Glutamatergic neuron (in vitro differentiated cells): ENCODE results near the gene OSBPL8. TPM values are rescaled to one million over a fixed set of nuclear protein-coding genes. Genes with fewer than 3 reads are reported as not detected.
A peak's percentile ranks its signal among the peaks of the same experiment; 100 is the strongest.

Source experiments
- DNase-seq: peaks from one replicate; pipeline ENCODE4 v3.0.0; 2022
- H3K27ac Mint-ChIP-seq: one replicate; pipeline ENCODE4 v1.8.0; 2020; ENCODE audit warnings: mild to moderate bottlenecking, mixed read lengths, inconsistent platforms; ENCODE audit not compliant: unreplicated experiment
- H3K27me3 Mint-ChIP-seq: one replicate; pipeline ENCODE4 v1.8.0; 2020; ENCODE audit warnings: mild to moderate bottlenecking, moderate library complexity, mixed read lengths, inconsistent platforms; ENCODE audit not compliant: unreplicated experiment
- H3K36me3 Mint-ChIP-seq: one replicate; pipeline ENCODE4 v1.8.0; 2020; ENCODE audit warnings: mild to moderate bottlenecking, mixed read lengths, inconsistent platforms; ENCODE audit not compliant: unreplicated experiment
- H3K4me1 Mint-ChIP-seq: one replicate; pipeline ENCODE4 v1.8.0; 2020; ENCODE audit warnings: mild to moderate bottlenecking, low read depth, mixed read lengths, inconsistent platforms; ENCODE audit not compliant: unreplicated experiment
- H3K4me3 Mint-ChIP-seq: one replicate; pipeline ENCODE4 v1.8.0; 2020; ENCODE audit warnings: mild to moderate bottlenecking, mixed read lengths, inconsistent platforms; ENCODE audit not compliant: unreplicated experiment
- H3K9me3 Mint-ChIP-seq: one replicate; pipeline ENCODE4 v1.8.0; 2020; ENCODE audit warnings: mild to moderate bottlenecking, moderate library complexity, mixed read lengths, inconsistent platforms; ENCODE audit not compliant: unreplicated experiment
- CTCF ChIP-seq: fragments of 200-600 bp; sonication (generic); IDR thresholded peaks from one replicate; pipeline ENCODE4 v1.5.0; 2021; ENCODE audit not compliant: partially characterized antibody, unreplicated experiment
- total RNA-seq: library from RNA; stranded (reverse); fragmentation: NEBNext Ultra II Directional; extraction: Animal tissue kit (Norgen Biotek cat#: 25700); gene quantifications from one replicate; pipeline ENCODE4 v1.2.1, GENCODE V29; 2021; ENCODE audit not compliant: unreplicated experiment

Gene OSBPL8
- total RNA-seq, 1 donor from 2014 or later, result 162 TPM

GRCh38 chr12:76464631-76465166 lies 94.9 kb downstream of the OSBPL8 start:
- no peak for DNase-seq
- no peak overlapping the region for H3K27ac Mint-ChIP-seq
- peaks cover 5% of the 10 kb centered on the region for H3K9me3 Mint-ChIP-seq
- H3K4me3 Mint-ChIP-seq, result no peak overlapping the region
- peaks cover 26% of the 10 kb centered on the region for H3K4me1 Mint-ChIP-seq
- no peak for TF ChIP-seq CTCF
- no peaks in the 10 kb centered on the region for H3K36me3 Mint-ChIP-seq
- peaks cover 2% of the 10 kb centered on the region for H3K27me3 Mint-ChIP-seq

GRCh38 chr12:76462668-76463224 lies 96.8 kb downstream of the OSBPL8 start:
- no peak overlapping the region for H3K27ac Mint-ChIP-seq
- H3K4me3 Mint-ChIP-seq, result no peak overlapping the region
- H3K27me3 Mint-ChIP-seq, result peaks cover 2% of the 10 kb centered on the region
- no peaks in the 10 kb centered on the region for H3K36me3 Mint-ChIP-seq
- peaks cover 33% of the 10 kb centered on the region for H3K4me1 Mint-ChIP-seq
- DNase-seq, result no peak
- H3K9me3 Mint-ChIP-seq, result peaks cover 5% of the 10 kb centered on the region
- no peak for TF ChIP-seq CTCF

- peaks cover 2% of the 10 kb centered on the region for H3K27me3 Mint-ChIP-seq
- no peaks in the 10 kb centered on the region for H3K36me3 Mint-ChIP-seq
- peaks cover 3% of the 10 kb centered on the region for H3K9me3 Mint-ChIP-seq
- DNase-seq, result no peak
- H3K4me1 Mint-ChIP-seq, result peaks cover 30% of the 10 kb centered on the region
- peak overlapping the region; percentile 82 for H3K27ac Mint-ChIP-seq
- no peak for TF ChIP-seq CTCF
- peak overlapping the region; percentile 61 for H3K4me3 Mint-ChIP-seq
Observed at GRCh38 chr12:76460807-76461206, 98.8 kb downstream of the OSBPL8 start.

GRCh38 chr12:76457818-76458217 lies 101.8 kb downstream of the OSBPL8 start:
- H3K9me3 Mint-ChIP-seq, result peaks cover 3% of the 10 kb centered on the region
- H3K27ac Mint-ChIP-seq, result no peak overlapping the region
- TF ChIP-seq CTCF, result no peak
- no peak overlapping the region for H3K4me3 Mint-ChIP-seq
- H3K27me3 Mint-ChIP-seq, result peaks cover 2% of the 10 kb centered on the region
- H3K4me1 Mint-ChIP-seq, result peaks cover 25% of the 10 kb centered on the region
- H3K36me3 Mint-ChIP-seq, result no peaks in the 10 kb centered on the region
- DNase-seq, result no peak

- TF ChIP-seq CTCF, result no peak
- H3K4me3 Mint-ChIP-seq, result no peak overlapping the region
- H3K27ac Mint-ChIP-seq, result no peak overlapping the region
- H3K4me1 Mint-ChIP-seq, result peaks cover 16% of the 10 kb centered on the region
- DNase-seq, result no peak
- peaks cover 3% of the 10 kb centered on the region for H3K9me3 Mint-ChIP-seq
- H3K27me3 Mint-ChIP-seq, result peaks cover 2% of the 10 kb centered on the region
- no peaks in the 10 kb centered on the region for H3K36me3 Mint-ChIP-seq
Observed at GRCh38 chr12:76457010-76457409, 102.6 kb downstream of the OSBPL8 start.
